ENCODE data around the gene TMEM220. TPM values are rescaled to one million over a fixed set of nuclear protein-coding genes. Genes with fewer than 3 reads are reported as not detected.

Gene TMEM220
- total and polyA plus RNA-seq, 12 donors, result 10.3 to 33.2 (median 21.1) TPM

DNA sequence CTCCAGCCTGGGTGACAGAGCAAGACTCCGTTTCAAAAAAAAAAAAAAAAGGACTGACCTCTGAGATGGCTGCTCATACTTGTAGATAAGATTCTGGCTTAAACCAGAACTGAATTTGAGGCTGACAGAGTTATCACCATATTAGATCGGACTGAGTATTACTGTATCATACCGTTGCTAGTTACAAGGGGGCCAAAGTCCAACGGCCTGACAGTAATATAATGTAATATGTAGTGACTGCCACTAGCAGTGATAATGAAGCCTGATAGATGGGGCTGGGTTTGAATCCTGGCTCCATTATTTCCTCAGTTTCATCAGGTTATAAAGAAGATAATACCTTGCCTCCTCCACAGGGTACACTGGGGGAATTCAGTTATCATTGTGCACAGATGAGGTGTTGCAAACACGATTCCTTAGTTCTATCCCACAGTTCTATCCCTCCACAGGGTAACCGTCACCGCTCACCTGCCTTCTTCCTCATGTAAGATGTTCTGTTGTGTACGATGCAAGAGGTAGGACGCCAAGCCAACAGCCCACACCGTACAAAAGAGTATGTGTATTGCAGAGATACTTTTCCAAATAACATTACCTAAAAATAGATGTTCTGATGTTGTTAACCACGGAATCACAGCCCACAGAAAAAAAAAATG is 5.2 kb downstream of the TMEM220 start:
- Histone ChIP-seq H3K36me3 (replicated peaks in 1 of 2) (peaks cover 0 to 45% of the 10 kb centered on the region in 2 donors), H3K27me3 (no peaks in the 10 kb centered on the region), H3K9me3 (replicated peaks in 1 of 3) (no peaks in the 10 kb centered on the region), H3K4me3 (no peak overlapping the region), H3K27ac (no peak overlapping the region), H3K4me1 (replicated peaks in 1 of 2) (peaks cover 7 to 8% of the 10 kb centered on the region in 2 donors)
- intact Hi-C loops (cut with DNase I), result no loop called here
- WGBS, 4 donors, result 92 to 95% (median 94%) methylated on average over 11 of the region's 11 CpGs
- no peak for TF ChIP-seq POLR2A (IDR thresholded peaks at IDR 0.05)
- TF ChIP-seq, protein P1, sequence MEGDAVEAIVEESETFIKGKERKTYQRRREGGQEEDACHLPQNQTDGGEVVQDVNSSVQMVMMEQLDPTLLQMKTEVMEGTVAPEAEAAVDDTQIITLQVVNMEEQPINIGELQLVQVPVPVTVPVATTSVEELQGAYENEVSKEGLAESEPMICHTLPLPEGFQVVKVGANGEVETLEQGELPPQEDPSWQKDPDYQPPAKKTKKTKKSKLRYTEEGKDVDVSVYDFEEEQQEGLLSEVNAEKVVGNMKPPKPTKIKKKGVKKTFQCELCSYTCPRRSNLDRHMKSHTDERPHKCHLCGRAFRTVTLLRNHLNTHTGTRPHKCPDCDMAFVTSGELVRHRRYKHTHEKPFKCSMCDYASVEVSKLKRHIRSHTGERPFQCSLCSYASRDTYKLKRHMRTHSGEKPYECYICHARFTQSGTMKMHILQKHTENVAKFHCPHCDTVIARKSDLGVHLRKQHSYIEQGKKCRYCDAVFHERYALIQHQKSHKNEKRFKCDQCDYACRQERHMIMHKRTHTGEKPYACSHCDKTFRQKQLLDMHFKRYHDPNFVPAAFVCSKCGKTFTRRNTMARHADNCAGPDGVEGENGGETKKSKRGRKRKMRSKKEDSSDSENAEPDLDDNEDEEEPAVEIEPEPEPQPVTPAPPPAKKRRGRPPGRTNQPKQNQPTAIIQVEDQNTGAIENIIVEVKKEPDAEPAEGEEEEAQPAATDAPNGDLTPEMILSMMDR (IDR thresholded peaks at IDR 0.05), result no peak
- no peak for DNase-seq

DNA sequence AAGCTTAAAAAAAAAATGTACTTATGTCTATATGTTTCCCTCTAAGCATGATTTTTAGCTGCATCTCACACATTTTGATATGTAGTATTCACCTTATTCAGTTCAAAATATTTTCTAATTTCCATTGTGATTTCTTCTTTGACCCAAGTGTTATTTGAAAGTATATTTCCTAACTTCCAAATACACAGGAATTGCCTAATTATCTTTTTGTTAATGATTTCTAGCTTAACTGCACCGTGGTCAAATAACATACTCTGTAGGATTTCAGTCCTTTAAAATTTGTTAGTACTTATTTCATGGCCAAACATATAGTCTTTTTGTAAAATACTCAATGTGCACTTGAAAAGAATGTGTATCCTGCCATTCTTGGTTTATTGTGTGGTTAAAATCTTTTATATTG is 11.3 kb downstream of the TMEM220 start:
- Histone ChIP-seq H3K36me3 (replicated peaks in 1 of 2) (peaks cover 0 to 16% of the 10 kb centered on the region in 2 donors), H3K4me1 (replicated peaks in 1 of 2) (no peaks in the 10 kb centered on the region), H3K9me3 (replicated peaks in 1 of 3) (no peaks in the 10 kb centered on the region), H3K27me3 (no peaks in the 10 kb centered on the region), H3K27ac (no peak overlapping the region), H3K4me3 (no peak overlapping the region)
- WGBS, 4 donors, result 40 to 88% (median 41%) methylated on average over 1 of the region's 1 CpG
- intact Hi-C loops (cut with DNase I), result no loop called here
- TF ChIP-seq, protein P1 (IDR thresholded peaks at IDR 0.05), result no peak
- TF ChIP-seq POLR2A (IDR thresholded peaks at IDR 0.05), result no peak
- no peak for DNase-seq

- no peak for DNase-seq
- Histone ChIP-seq H3K27me3 (no peaks in the 10 kb centered on the region), H3K36me3 (replicated peaks in 1 of 2) (peaks cover 0 to 27% of the 10 kb centered on the region in 2 donors), H3K4me3 (no peak overlapping the region), H3K4me1 (replicated peaks in 1 of 2) (no peaks in the 10 kb centered on the region), H3K9me3 (replicated peaks in 1 of 3) (no peaks in the 10 kb centered on the region), H3K27ac (no peak overlapping the region)
- intact Hi-C loops (cut with DNase I), result no loop called here
- WGBS, 4 donors, result 86 to 91% (median 89%) methylated on average over 10 of the region's 10 CpGs
- TF ChIP-seq, protein P1 (IDR thresholded peaks at IDR 0.05), result no peak
These were observed 13.6 kb downstream of the TMEM220 start for GRCh38 chr17:10716218-10716617.

DNA sequence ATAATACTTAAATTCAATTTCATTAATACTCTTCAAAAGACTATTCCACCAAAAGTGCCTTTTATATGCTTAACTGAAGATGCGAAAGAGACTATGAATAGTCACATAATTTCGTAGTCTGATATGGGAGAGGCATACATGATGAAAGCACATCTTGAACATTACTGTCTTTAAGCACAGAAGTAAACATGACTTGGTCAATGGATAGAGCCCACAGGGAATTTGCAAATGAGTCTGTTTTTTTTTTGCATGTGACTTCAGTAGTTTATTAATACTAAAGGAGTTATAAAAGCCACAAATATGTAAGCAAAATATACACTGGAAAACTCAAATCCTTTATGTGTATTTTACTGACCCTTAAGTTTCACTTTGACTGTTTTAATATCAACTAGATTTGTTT is 16.5 kb downstream of the TMEM220 start:
- no peak for TF ChIP-seq POLR2A (IDR thresholded peaks at IDR 0.05)
- TF ChIP-seq, protein P1 (IDR thresholded peaks at IDR 0.05), result no peak
- Histone ChIP-seq H3K27me3 (no peaks in the 10 kb centered on the region), H3K9me3 (replicated peaks in 1 of 3) (no peaks in the 10 kb centered on the region), H3K36me3 (replicated peaks in 1 of 2) (peaks cover 0 to 30% of the 10 kb centered on the region in 2 donors), H3K4me3 (no peak overlapping the region), H3K4me1 (replicated peaks in 1 of 2) (no peaks in the 10 kb centered on the region), H3K27ac (no peak overlapping the region)
- no peak for DNase-seq
- intact Hi-C loops (cut with DNase I), result no loop called here
- WGBS, 4 donors, result 94 to 100% (median 98%) methylated on average over 2 of the region's 2 CpGs

All from adrenal gland (tissue), 12 donors.